H9 (cell line): Measurements from ENCODE around the gene KRTAP9-8. TPM values are rescaled to one million over a fixed set of nuclear protein-coding genes. Genes with fewer than 3 reads are reported as not detected.
"Not testable (repeated sequence)": the region's sequence is repeated elsewhere in the genome, so short reads cannot be mapped to it uniquely, and the experiment has no call there.

Experiments
- DNase-seq: peaks from one replicate; pipeline ENCODE4 v3.0.0-alpha.2; 2017
- H2AFZ ChIP-seq: one replicate; pipeline ENCODE4 v1.6.1; 2013; ENCODE audit warnings: mild to moderate bottlenecking, low read length, control low read depth, moderate library complexity
- H2AK5ac ChIP-seq: 2 replicates; pipeline ENCODE4 v1.6.1; 2013; ENCODE audit warnings: low read length, control low read depth, mixed read lengths; ENCODE audit not compliant: insufficient read length
- H2BK120ac ChIP-seq: one replicate; pipeline ENCODE4 v1.6.1; 2013; ENCODE audit warnings: low read depth, mild to moderate bottlenecking, low read length, control low read depth, inconsistent platforms; ENCODE audit not compliant: poor library complexity, severe bottlenecking
- H2BK12ac ChIP-seq: 2 replicates; pipeline ENCODE4 v1.6.1; 2013; ENCODE audit warnings: low read length, control low read depth, mixed read lengths, low read depth; ENCODE audit not compliant: insufficient read length
- H2BK15ac ChIP-seq: 2 replicates; pipeline ENCODE4 v1.6.1; 2013; ENCODE audit warnings: low read depth, low read length, control low read depth
- H2BK20ac ChIP-seq: one replicate; pipeline ENCODE4 v1.6.1; 2013; ENCODE audit warnings: low read depth, mild to moderate bottlenecking, low read length, control low read depth, inconsistent platforms; ENCODE audit not compliant: poor library complexity, severe bottlenecking
- H2BK5ac ChIP-seq: 2 replicates; pipeline ENCODE4 v1.6.1; 2013; ENCODE audit warnings: low read length, control low read depth, mixed read lengths; ENCODE audit not compliant: insufficient read length
- H3K14ac ChIP-seq: 2 replicates; pipeline ENCODE4 v1.6.1; 2013; ENCODE audit warnings: low read length, control low read depth; ENCODE audit not compliant: insufficient read depth
- H3K18ac ChIP-seq: 2 replicates; pipeline ENCODE4 v1.6.1; 2013; ENCODE audit warnings: low read depth, mild to moderate bottlenecking, mixed read lengths, low read length, control low read depth; ENCODE audit not compliant: insufficient read length
- H3K23ac ChIP-seq: 2 replicates; pipeline ENCODE4 v1.6.1; 2013; ENCODE audit warnings: low read length, control low read depth, mixed read lengths, low read depth; ENCODE audit not compliant: insufficient read length
- H3K23me2 ChIP-seq: 2 replicates; pipeline ENCODE4 v1.6.1; 2013; ENCODE audit warnings: low read depth, mild to moderate bottlenecking, mixed read lengths, low read length, control low read depth; ENCODE audit not compliant: insufficient read length, poor library complexity, severe bottlenecking
- H3K27ac ChIP-seq: 2 replicates; pipeline ENCODE4 v1.5.1; 2013; ENCODE audit warnings: low read length, control low read depth, mixed read lengths, low read depth; ENCODE audit not compliant: insufficient read length
- H3K27me3 ChIP-seq: 2 replicates; pipeline ENCODE4 v1.6.1; 2013; ENCODE audit warnings: low read length, control low read depth, inconsistent platforms; ENCODE audit not compliant: insufficient read depth
- H3K4ac ChIP-seq: 2 replicates; pipeline ENCODE4 v1.6.1; 2013; ENCODE audit warnings: low read depth, mild to moderate bottlenecking, control low read depth, inconsistent platforms, low read length, moderate library complexity
- H3K4me1 ChIP-seq: 2 replicates; pipeline ENCODE4 v1.6.1; 2013; ENCODE audit warnings: low read length, control low read depth, inconsistent platforms; ENCODE audit not compliant: insufficient read depth
- H3K4me2 ChIP-seq: 2 replicates; pipeline ENCODE4 v1.6.1; 2013; ENCODE audit warnings: low read length, control low read depth, mixed read lengths; ENCODE audit not compliant: insufficient read length, insufficient read depth
- H3K56ac ChIP-seq: 2 replicates; pipeline ENCODE4 v1.6.1; 2013; ENCODE audit warnings: low read depth, mild to moderate bottlenecking, mixed read lengths, low read length, control low read depth; ENCODE audit not compliant: insufficient read length
- H3K79me1 ChIP-seq: 2 replicates; pipeline ENCODE4 v1.6.1; 2013; ENCODE audit warnings: low read depth, mild to moderate bottlenecking, moderate library complexity, low read length, control low read depth, inconsistent platforms; ENCODE audit not compliant: insufficient read depth, poor library complexity, severe bottlenecking
- H3K79me2 ChIP-seq: 2 replicates; pipeline ENCODE4 v1.6.1; 2013; ENCODE audit warnings: low read length, control low read depth, inconsistent platforms; ENCODE audit not compliant: insufficient read depth
- H3K9ac ChIP-seq: 2 replicates; pipeline ENCODE4 v1.6.1; 2013; ENCODE audit warnings: low read length, control low read depth, mixed read lengths; ENCODE audit not compliant: insufficient read length; ENCODE audit errors: extremely low read depth
- H3K9me3 ChIP-seq: one replicate; pipeline ENCODE4 v1.6.1; 2013; ENCODE audit warnings: low read depth, low read length, inconsistent platforms; ENCODE audit not compliant: control insufficient read depth
- H3T11ph ChIP-seq: one replicate; pipeline ENCODE4 v1.6.1; 2013; ENCODE audit warnings: mild to moderate bottlenecking, low read length, control low read depth, inconsistent platforms
- H4K20me1 ChIP-seq: one replicate; pipeline ENCODE4 v1.6.1; 2013; ENCODE audit not compliant: control insufficient read depth, insufficient read length, insufficient read depth
- H4K5ac ChIP-seq: 2 replicates; pipeline ENCODE4 v1.6.1; 2013; ENCODE audit warnings: low read depth, mild to moderate bottlenecking, mixed read lengths, low read length, control low read depth; ENCODE audit not compliant: insufficient read length
- H4K8ac ChIP-seq: replicated peaks from 2 replicates; pipeline ENCODE4 v1.6.1; 2013; ENCODE audit warnings: low read length, control low read depth, mixed read lengths, low read depth; ENCODE audit not compliant: insufficient read length
- H4K91ac ChIP-seq: 2 replicates; pipeline ENCODE4 v1.6.1; 2013; ENCODE audit warnings: low read depth, mild to moderate bottlenecking, moderate library complexity, mixed read lengths, low read length, control low read depth; ENCODE audit not compliant: insufficient read length
- H3K27ac Mint-ChIP-seq, 3 experiments: 2 replicates in 2 of 3; 3 replicates in 1 of 3; pipeline ENCODE4 v1.8.0; 2020 to 2021; ENCODE audit warnings: mixed read lengths in 3 of 3, mild to moderate bottlenecking in 1 of 3, moderate library complexity in 1 of 3
- H3K27me3 Mint-ChIP-seq: 2 replicates; pipeline ENCODE4 v1.8.0; 2021; ENCODE audit warnings: low read depth, mild to moderate bottlenecking, moderate library complexity, mixed read lengths
- H3K36me3 Mint-ChIP-seq, 3 experiments: 2 replicates in 2 of 3; 3 replicates in 1 of 3; pipeline ENCODE4 v1.8.0; 2020 to 2021; ENCODE audit warnings: low read depth in 3 of 3, mixed read lengths in 3 of 3; ENCODE audit not compliant: insufficient read depth in 1 of 3
- H3K4me1 Mint-ChIP-seq, 2 experiments: 2 replicates each; pipeline ENCODE4 v1.8.0; 2020; ENCODE audit warnings: mixed read lengths in 2 of 2
- H3K4me3 Mint-ChIP-seq, 2 experiments: 2 replicates in 1 of 2; 3 replicates in 1 of 2; pipeline ENCODE4 v1.8.0; 2020 to 2021; ENCODE audit warnings: mild to moderate bottlenecking in 2 of 2, mixed read lengths in 2 of 2, moderate library complexity in 1 of 2
- H3K9me3 Mint-ChIP-seq, 2 experiments: 2 replicates in 1 of 2; 3 replicates in 1 of 2; pipeline ENCODE4 v1.8.0; 2020; ENCODE audit warnings: mild to moderate bottlenecking in 2 of 2, mixed read lengths in 2 of 2, moderate library complexity in 1 of 2
- CTCF ChIP-seq: fragments of 200-600 bp; sonication (generic); conservative IDR thresholded peaks from 3 replicates; pipeline ENCODE4 v1.8.0; 2021; ENCODE audit warnings: antibody characterized with exemption, mild to moderate bottlenecking
- WGBS: extraction: QIAGEN DNeasy Blood & Tissue Kit; methylation state at CpG from one replicate; pipeline ENCODE4 v1.1.7; 2013; ENCODE audit warnings: missing lambda C conversion rate, low lambda C conversion rate, mixed read lengths; ENCODE audit not compliant: insufficient read length; ENCODE audit errors: extremely low coverage; 5-methylcytosine and 5-hydroxymethylcytosine counted together
- total RNA-seq: library from RNA; stranded (reverse); gene quantifications from 2 replicates; pipeline ENCODE4 v1.2.1, GENCODE V29; 2021

KRTAP9-8 gene
- total RNA-seq, 1 experiment from 2014 or later = not detected

- H3K27ac ChIP-seq = no peak overlapping the region
- no peak overlapping the region for H3K27ac Mint-ChIP-seq
- no peak overlapping the region for H2BK120ac ChIP-seq
- H3K9me3 Mint-ChIP-seq = no peaks in the 10 kb centered on the region; a peak in 1 of 5 replicates
- no peak overlapping the region for H3K4me3 Mint-ChIP-seq
- no peak overlapping the region for H3K4ac ChIP-seq
- H3K23me2 ChIP-seq = no peaks in the 10 kb centered on the region
- H2BK15ac ChIP-seq = no peak overlapping the region
- H4K20me1 ChIP-seq = no peaks in the 10 kb centered on the region
- H3K27me3 ChIP-seq = no peaks in the 10 kb centered on the region
- H3K9me3 ChIP-seq = no peaks in the 10 kb centered on the region
- no peak overlapping the region for H2AFZ ChIP-seq
- H3K79me2 ChIP-seq = no peaks in the 10 kb centered on the region
- peaks cover 5% of the 10 kb centered on the region for H3K27me3 Mint-ChIP-seq
- H3K36me3 Mint-ChIP-seq = no peaks in the 10 kb centered on the region
- H4K5ac ChIP-seq = no peak overlapping the region
- H3K4me2 ChIP-seq = no peak overlapping the region
- no peak overlapping the region for H3T11ph ChIP-seq
- no CpG with 5 or more reads among the region's 6 CpGs for WGBS
- H3K18ac ChIP-seq = no peak overlapping the region
- no peak overlapping the region for H3K23ac ChIP-seq
- H2BK5ac ChIP-seq = no peak overlapping the region
- H3K79me1 ChIP-seq = no peaks in the 10 kb centered on the region
- H4K91ac ChIP-seq = no peak overlapping the region
- H2BK20ac ChIP-seq = no peak overlapping the region
- no peak overlapping the region for H2AK5ac ChIP-seq
- no peak for TF ChIP-seq CTCF
- H4K8ac ChIP-seq = no peak overlapping the region
- no peak overlapping the region for H3K14ac ChIP-seq
- no peak overlapping the region for H3K56ac ChIP-seq
- no peaks in the 10 kb centered on the region for H3K4me1 ChIP-seq
- no peak overlapping the region for H2BK12ac ChIP-seq
- no peak for DNase-seq
- H3K9ac ChIP-seq = no peak overlapping the region
- H3K4me1 Mint-ChIP-seq = peaks cover 3 to 7% of the 10 kb centered on the region in 2 experiments; a peak in 2 of 4 replicates
Measured at GRCh38 chr17:41231731-41232130, 6.1 kb upstream of the KRTAP9-8 start.

- H3K27me3 Mint-ChIP-seq, H3K9me3 ChIP-seq, H3K56ac ChIP-seq, H2BK12ac ChIP-seq, H4K5ac ChIP-seq, H3K79me1 ChIP-seq, H4K20me1 ChIP-seq, H3K27me3 ChIP-seq, H3K9ac ChIP-seq, H2BK15ac ChIP-seq, H3K4me1 Mint-ChIP-seq, H3K9me3 Mint-ChIP-seq, H3K27ac Mint-ChIP-seq, H2BK20ac ChIP-seq, H3K18ac ChIP-seq, H3T11ph ChIP-seq, H2AK5ac ChIP-seq, H2BK120ac ChIP-seq, H2AFZ ChIP-seq, H3K27ac ChIP-seq, H4K8ac ChIP-seq, DNase-seq, H3K14ac ChIP-seq, H4K91ac ChIP-seq, H3K4me3 Mint-ChIP-seq, H3K23ac ChIP-seq, H3K36me3 Mint-ChIP-seq, H3K79me2 ChIP-seq, H3K23me2 ChIP-seq, H3K4ac ChIP-seq, H3K4me1 ChIP-seq, H2BK5ac ChIP-seq, H3K4me2 ChIP-seq: not testable (repeated sequence)
- WGBS = no CpG with 5 or more reads among the region's 1 CpG
Measured at GRCh38 chr17:41232399-41233105, 5.2 kb upstream of the KRTAP9-8 start, which contains the start of gene KRTAP9-3. Gene KRTAP9-3 (plus strand): TSS chr17:41232449. CDS start chr17:41232502, 53 bp downstream.
